GM18873 (cell line): ENCODE results near the gene STXBP6.
"Not testable (repeated sequence)": the region's sequence is repeated elsewhere in the genome, so short reads cannot be mapped to it uniquely, and the experiment has no call there.

Experiments used
- ATAC-seq: cut with Tn5 transposase; IDR thresholded peaks from one replicate; pipeline ENCODE4 v1.9.1; 2021; ENCODE audit warnings: mild to moderate bottlenecking, moderate library complexity, moderate number of reproducible peaks; ENCODE audit not compliant: unreplicated experiment, low FRiP score

STXBP6 gene

DNA sequence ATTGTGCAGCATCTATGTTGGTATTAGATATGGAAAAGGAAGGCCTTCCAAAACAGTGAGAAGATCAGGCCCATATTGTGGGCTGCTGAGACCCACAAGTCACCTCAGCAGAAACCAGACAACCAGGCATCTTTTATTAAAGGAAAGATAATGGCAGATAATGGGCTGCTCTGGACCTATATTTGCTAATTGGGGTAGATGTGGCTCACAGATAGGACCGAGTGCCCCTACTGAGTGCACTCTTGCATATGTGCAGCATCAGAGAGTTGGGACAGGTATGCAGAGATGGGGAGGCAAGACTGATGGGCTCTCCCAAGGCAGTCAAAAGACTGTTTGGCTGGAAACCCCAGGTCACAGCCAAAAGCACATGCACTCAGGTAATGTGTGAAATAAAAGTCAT lies 266.2 kb downstream of the STXBP6 start:
- no peak for ATAC-seq

DNA sequence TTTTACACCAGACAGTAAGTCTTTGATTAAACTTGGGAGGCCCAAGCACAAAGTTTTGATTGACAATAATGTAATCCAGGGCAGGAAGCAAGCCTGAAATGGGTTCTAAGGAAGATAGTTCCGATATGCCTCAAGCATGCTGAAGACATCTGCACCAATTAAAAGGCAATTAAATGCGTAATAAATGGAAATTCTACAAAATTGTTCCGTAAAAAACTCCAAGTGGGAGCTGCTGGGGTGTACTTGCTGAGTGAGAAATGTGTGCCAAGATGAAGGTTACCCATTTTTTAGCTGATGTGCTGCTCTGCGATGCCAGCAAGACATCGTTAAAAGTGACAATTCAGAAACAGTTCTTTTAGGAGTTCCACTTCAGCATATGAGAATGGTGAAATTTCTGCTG lies 269.7 kb downstream of the STXBP6 start:
- ATAC-seq, result no peak

DNA sequence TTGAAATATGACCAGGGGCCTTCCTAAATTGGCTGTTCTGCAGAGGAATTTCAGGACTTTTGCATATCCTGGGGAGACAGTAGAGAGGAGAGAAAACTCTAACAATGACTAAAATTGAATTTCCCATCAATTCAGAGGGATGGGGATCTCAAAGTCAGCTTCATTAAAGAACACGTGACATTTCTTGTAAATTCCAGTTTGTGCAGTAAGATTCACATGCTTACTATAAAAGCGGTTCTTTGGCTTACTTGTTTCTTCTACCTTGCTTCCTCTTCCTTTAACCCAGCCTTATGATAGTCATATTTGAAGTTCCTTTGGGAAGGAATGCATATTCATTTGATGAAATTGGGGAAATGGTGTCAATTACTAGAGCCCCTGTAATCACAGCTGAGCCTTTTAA lies 272.3 kb downstream of the STXBP6 start:
- no peak for ATAC-seq

- no peak for ATAC-seq
Measured at GRCh38 chr14:24775950-24776349, 274.0 kb downstream of the STXBP6 start.

DNA sequence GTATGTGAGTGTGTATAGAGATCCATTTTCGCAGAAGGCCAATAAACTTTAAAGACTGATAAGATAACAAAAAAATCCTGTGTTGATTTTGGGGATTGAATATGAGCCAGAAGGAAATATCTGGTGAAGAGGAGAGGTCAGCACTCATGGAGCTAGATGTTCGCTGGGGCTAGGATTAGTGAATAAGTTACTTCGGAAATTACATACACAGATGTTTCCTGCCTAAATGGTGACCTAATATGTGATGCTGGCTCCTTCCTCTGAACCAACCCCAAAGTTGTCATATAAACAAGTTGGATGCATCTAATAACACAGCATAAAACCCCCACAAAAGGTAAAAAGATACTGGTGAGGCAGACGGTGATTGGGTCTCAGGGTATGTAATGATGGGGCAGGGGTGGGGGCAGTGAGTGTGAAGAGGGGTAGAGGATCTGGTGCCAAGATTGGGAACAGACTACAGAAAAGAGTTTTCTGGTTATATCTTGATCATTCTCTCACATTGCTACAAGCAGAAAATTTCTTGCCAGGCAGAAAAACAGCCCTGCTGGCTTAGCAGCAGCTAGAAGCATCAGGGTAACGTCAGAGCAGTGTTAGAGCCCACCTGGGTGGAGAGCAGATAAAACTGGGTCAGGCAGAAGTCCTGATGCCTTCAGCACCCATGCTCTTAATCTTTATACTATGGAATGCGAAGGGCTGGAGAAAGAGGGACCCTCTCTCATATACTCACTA lies 275.6 kb downstream of the STXBP6 start:
- ATAC-seq, result no peak

DNA sequence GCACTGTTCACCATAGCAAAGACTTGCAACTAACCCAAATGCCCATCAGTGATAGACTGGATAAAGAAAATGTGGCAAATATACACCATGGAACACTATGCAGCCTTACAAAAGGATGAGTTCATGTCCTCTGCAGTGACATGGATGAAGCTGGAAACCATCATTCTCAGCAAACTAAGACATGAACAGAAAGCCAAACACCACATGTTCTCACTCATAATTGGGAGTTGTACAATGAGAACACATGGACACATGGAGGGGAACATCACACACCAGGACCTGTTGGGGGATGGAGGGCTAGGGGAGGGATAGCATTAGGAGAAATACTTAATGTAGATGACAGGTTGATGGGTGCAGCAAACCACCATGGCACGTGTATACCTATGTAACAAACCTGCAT lies 276.4 kb downstream of the STXBP6 start:
- ATAC-seq, result not testable (repeated sequence)

DNA sequence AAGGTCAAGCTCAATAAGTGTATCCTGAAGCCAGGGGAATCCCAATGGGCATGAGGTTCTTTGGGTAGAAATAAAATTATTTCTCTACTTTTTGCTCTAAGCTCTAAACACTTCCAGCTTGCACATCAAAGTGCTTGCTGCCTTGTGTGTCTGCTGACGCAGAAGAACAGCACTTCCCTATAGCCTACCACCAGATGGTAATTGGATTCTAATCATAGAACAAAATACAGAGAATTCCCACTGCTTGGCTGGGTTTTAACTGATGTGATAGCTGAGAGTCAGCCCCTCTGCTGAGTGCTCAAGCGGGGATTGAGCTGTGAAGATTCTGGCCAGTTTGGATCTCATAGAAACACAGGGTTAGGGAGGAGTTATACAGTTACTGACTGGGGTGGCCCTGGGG lies 283.5 kb downstream of the STXBP6 start:
- ATAC-seq, result no peak

GRCh38 chr14:24761141-24761540 lies 288.8 kb downstream of the STXBP6 start:
- ATAC-seq, result no peak
